Karpas-422 (cell line): ENCODE data around the gene MTX3. TPM values are rescaled to one million over a fixed set of nuclear protein-coding genes. Genes with fewer than 3 reads are reported as not detected.

Experiments
- small RNA-seq: library from RNA; depleted of rRNA; stranded (forward); fragments of <200 nt; gene quantifications from one replicate; pipeline ENCODE3, GENCODE V24; 2014
- total RNA-seq: library from RNA; depleted of rRNA; stranded (reverse); fragments of >200 nt; shearing (Covaris generic); gene quantifications from 2 replicates; pipeline ENCODE4 v1.2.3, GENCODE V29; 2014; ENCODE audit warnings: low replicate concordance; rRNA removed

The MTX3 gene
- total RNA-seq, 1 experiment from 2014 or later, result 19.3 TPM

Small RNAs within 50 kb of the gene (small RNA-seq; reads per million reads assigned to genes)
- not detected for gene TRMT112P2

Other genes with a start within 250 kb of the MTX3 start
- 2.0 and 3.9 TPM in 2 replicates for gene THBS4, start 44.1 kb upstream of the MTX3 start, total RNA-seq